Mesendoderm (in vitro differentiated cells): ENCODE measurements around the gene PCDHA12.
A peak's percentile ranks its signal among the peaks of the same experiment; 100 is the strongest.
"Not testable (repeated sequence)": the region's sequence is repeated elsewhere in the genome, so short reads cannot be mapped to it uniquely, and the experiment has no call there.

Experiments
- DNase-seq: peaks from one replicate; pipeline ENCODE4 v3.0.0; 2013
- H2AK5ac ChIP-seq: 2 replicates; pipeline ENCODE4 v1.6.1; 2013; ENCODE audit warnings: low read length, inconsistent platforms
- H2BK120ac ChIP-seq: 2 replicates; pipeline ENCODE4 v1.6.1; 2013; ENCODE audit warnings: low read depth, mild to moderate bottlenecking, low read length, moderate library complexity, mixed read lengths
- H2BK15ac ChIP-seq: replicated peaks from 2 replicates; pipeline ENCODE4 v1.6.1; 2013; ENCODE audit warnings: low read depth, mild to moderate bottlenecking, moderate library complexity
- H2BK5ac ChIP-seq: 2 replicates; pipeline ENCODE4 v1.6.1; 2013; ENCODE audit warnings: low read length, inconsistent platforms
- H3K18ac ChIP-seq: 2 replicates; pipeline ENCODE4 v1.6.1; 2013; ENCODE audit warnings: mild to moderate bottlenecking, low read length, mixed read lengths
- H3K23ac ChIP-seq: one replicate; pipeline ENCODE4 v1.6.1; 2013; ENCODE audit warnings: low read length
- H3K27ac ChIP-seq: 2 replicates; pipeline ENCODE4 v1.5.1; 2013; ENCODE audit warnings: low read depth, mild to moderate bottlenecking, inconsistent platforms, low read length, moderate library complexity
- H3K27me3 ChIP-seq: 2 replicates; pipeline ENCODE4 v1.6.1; 2013; ENCODE audit warnings: low read length, control low read depth, mild to moderate bottlenecking, inconsistent platforms; ENCODE audit not compliant: insufficient read depth, poor library complexity
- H3K36me3 ChIP-seq: 2 replicates; pipeline ENCODE4 v1.6.1; 2013; ENCODE audit warnings: low read length, inconsistent platforms; ENCODE audit not compliant: control insufficient read depth, insufficient read depth
- H3K4ac ChIP-seq: one replicate; pipeline ENCODE4 v1.6.1; 2013; ENCODE audit warnings: low read depth, mild to moderate bottlenecking, low read length, moderate library complexity
- H3K4me1 ChIP-seq: 2 replicates; pipeline ENCODE4 v1.6.1; 2013; ENCODE audit warnings: low read depth, low read length, inconsistent platforms; ENCODE audit not compliant: control insufficient read depth
- H3K4me2 ChIP-seq: 2 replicates; pipeline ENCODE4 v1.6.1; 2013; ENCODE audit warnings: low read length
- H3K4me3 ChIP-seq: 2 replicates; pipeline ENCODE4 v1.5.1; 2013; ENCODE audit warnings: mild to moderate bottlenecking, low read length
- H3K56ac ChIP-seq: one replicate; pipeline ENCODE4 v1.6.1; 2013; ENCODE audit warnings: low read length
- H3K79me1 ChIP-seq: 2 replicates; pipeline ENCODE4 v1.6.1; 2013; ENCODE audit warnings: low read length, inconsistent platforms
- H3K79me2 ChIP-seq: 2 replicates; pipeline ENCODE4 v1.6.1; 2013; ENCODE audit warnings: mild to moderate bottlenecking, low read length; ENCODE audit not compliant: control insufficient read depth, insufficient read depth
- H3K9ac ChIP-seq: 2 replicates; pipeline ENCODE4 v1.6.1; 2013; ENCODE audit warnings: low read length, inconsistent platforms
- H4K5ac ChIP-seq: one replicate; pipeline ENCODE4 v1.6.1; 2013; ENCODE audit warnings: low read length
- H4K8ac ChIP-seq: one replicate; pipeline ENCODE4 v1.6.1; 2013; ENCODE audit warnings: low read depth, mild to moderate bottlenecking, control low read depth, low read length, moderate library complexity
- WGBS: extraction: QIAGEN DNeasy Blood & Tissue Kit; methylation state at CpG from one replicate; pipeline ENCODE4 v1.1.7; 2013; ENCODE audit warnings: low lambda C conversion rate, missing lambda C conversion rate; ENCODE audit not compliant: insufficient coverage; ENCODE audit errors: extremely low coverage; 5-methylcytosine and 5-hydroxymethylcytosine counted together

Gene PCDHA12

DNA sequence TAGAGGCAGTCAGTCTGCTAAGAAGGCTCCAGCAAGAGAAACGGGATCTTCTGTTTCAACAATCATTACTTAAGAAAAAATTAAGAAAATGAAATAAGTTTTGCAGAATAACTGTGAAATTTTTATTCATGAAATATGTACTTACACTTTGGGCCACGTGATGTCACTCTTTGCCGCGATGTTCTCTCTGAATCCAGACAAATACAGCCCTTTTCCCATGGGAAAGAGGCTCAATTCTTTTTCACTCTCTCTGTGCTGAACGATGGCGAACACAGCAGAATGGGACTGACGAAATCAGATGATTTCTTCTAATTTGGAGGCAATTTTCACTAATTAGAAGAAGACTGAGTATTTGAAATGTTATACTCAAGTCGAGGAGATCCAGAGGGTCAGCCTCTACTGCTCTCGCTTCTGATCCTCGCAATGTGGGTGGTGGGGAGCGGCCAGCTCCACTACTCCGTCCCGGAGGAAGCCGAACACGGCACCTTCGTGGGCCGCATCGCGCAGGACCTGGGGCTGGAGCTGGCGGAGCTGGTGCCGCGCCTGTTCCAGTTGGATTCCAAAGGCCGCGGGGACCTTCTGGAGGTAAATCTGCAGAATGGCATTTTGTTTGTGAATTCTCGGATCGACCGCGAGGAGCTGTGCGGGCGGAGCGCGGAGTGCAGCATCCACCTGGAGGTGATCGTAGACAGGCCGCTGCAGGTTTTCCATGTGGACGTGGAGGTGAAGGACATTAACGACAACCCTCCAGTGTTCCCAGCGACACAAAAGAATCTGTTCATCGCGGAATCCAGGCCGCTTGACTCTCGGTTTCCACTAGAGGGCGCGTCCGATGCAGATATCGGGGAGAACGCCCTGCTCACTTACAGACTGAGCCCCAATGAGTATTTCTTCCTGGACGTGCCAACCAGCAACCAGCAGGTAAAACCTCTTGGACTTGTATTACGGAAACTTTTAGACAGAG, 26.7 kb upstream of the PCDHA12 start, which contains the start of gene PCDHA9:
Gene PCDHA9 (plus strand): TSS at position 244 of the 964 bp plus-strand sequence. CDS start 114 bp downstream, at position 358.
- not testable (repeated sequence) for H4K8ac ChIP-seq, H3K79me1 ChIP-seq, H3K4me2 ChIP-seq, H3K56ac ChIP-seq, H2BK15ac ChIP-seq, H3K27me3 ChIP-seq, H3K36me3 ChIP-seq, H3K9ac ChIP-seq, H3K18ac ChIP-seq, H3K79me2 ChIP-seq, H3K27ac ChIP-seq, H2AK5ac ChIP-seq, DNase-seq, H3K4ac ChIP-seq, H3K23ac ChIP-seq, H2BK5ac ChIP-seq, H3K4me3 ChIP-seq, H3K4me1 ChIP-seq, H2BK120ac ChIP-seq, H4K5ac ChIP-seq
- WGBS = no CpG with 5 or more reads among the region's 48 CpGs

DNA sequence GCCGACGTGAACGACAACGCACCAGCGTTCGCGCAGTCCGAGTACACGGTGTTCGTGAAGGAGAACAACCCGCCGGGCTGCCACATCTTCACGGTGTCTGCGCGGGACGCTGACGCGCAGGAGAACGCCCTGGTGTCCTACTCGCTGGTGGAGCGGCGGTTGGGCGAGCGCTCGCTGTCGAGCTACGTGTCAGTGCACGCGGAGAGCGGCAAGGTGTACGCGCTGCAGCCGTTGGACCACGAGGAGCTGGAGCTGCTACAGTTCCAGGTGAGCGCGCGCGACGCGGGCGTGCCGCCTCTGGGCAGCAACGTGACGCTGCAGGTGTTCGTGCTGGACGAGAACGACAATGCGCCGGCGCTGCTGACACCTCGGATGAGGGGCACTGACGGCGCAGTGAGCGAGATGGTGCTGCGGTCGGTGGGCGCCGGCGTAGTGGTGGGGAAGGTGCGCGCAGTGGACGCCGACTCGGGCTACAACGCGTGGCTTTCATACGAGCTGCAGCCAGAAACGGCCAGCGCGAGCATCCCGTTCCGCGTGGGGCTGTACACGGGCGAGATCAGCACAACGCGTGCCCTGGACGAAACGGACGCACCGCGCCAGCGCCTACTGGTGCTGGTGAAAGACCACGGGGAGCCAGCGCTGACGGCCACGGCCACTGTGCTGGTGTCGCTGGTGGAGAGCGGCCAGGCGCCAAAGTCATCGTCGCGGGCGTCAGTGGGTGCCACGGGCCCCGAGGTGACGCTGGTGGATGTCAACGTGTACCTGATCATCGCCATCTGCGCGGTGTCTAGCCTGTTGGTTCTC, 25.1 kb upstream of the PCDHA12 start:
- no CpG with 5 or more reads among the region's 101 CpGs for WGBS
- H3K27me3 ChIP-seq, H3K9ac ChIP-seq, H3K56ac ChIP-seq, H3K23ac ChIP-seq, H3K4me1 ChIP-seq, H4K8ac ChIP-seq, H2BK120ac ChIP-seq, H3K36me3 ChIP-seq, H4K5ac ChIP-seq, H3K4me3 ChIP-seq, H3K4ac ChIP-seq, H2BK15ac ChIP-seq, DNase-seq, H3K4me2 ChIP-seq, H3K18ac ChIP-seq, H2BK5ac ChIP-seq, H3K79me1 ChIP-seq, H3K79me2 ChIP-seq, H3K27ac ChIP-seq, H2AK5ac ChIP-seq: not testable (repeated sequence)

DNA sequence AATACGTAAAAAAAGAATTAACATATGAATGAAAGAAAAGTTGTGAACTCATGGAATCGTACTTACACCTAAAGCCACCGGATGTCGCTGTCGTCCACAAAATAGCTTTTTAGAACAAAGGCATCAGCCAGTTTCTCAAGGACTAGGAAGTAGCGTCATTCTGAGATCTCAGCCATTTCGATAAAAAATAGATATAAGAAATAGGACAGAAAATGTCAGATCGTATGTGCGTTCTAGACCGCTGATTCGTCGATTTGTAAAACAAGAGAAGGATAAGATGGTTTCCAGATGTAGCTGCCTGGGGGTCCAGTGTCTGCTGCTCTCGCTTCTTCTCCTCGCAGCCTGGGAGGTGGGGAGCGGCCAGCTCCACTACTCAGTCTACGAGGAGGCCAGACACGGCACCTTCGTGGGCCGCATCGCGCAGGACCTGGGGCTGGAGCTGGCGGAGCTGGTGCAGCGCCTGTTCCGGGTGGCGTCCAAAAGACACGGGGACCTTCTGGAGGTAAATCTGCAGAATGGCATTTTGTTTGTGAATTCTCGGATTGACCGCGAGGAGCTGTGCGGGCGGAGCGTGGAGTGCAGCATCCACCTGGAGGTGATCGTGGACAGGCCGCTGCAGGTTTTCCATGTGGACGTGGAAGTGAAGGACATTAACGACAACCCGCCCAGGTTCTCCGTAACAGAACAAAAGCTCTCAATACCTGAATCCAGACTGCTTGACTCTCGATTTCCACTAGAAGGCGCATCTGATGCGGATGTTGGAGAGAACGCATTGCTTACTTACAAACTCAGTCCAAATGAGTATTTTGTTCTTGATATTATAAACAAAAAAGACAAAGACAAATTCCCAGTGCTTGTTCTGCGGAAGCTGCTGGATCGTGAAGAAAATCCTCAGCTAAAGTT, 19.1 kb upstream of the PCDHA12 start, which contains the start of gene PCDHA10:
Gene PCDHA10 (plus strand): TSS at position 126 of the 903 bp plus-strand sequence. CDS start 152 bp downstream, at position 278.
- no peak within 1 kb of the TSS for H3K18ac ChIP-seq
- H2BK5ac ChIP-seq = no peak within 1 kb of the TSS
- DNase-seq = peak; percentile 59
- no peaks in the 10 kb centered on the region for H3K4me1 ChIP-seq
- no peaks in the 10 kb centered on the region for H3K79me2 ChIP-seq
- no peak within 1 kb of the TSS for H4K8ac ChIP-seq
- no peaks in the 10 kb centered on the region for H3K36me3 ChIP-seq
- no peaks in the 10 kb centered on the region for H3K27me3 ChIP-seq
- peak within 1 kb of the TSS; percentile 34 for H3K9ac ChIP-seq
- WGBS = no CpG with 5 or more reads among the region's 44 CpGs
- no peak within 1 kb of the TSS for H2BK120ac ChIP-seq
- H4K5ac ChIP-seq = no peak within 1 kb of the TSS
- no peak within 1 kb of the TSS for H3K4me3 ChIP-seq
- no peak within 1 kb of the TSS for H3K4ac ChIP-seq
- no peaks in the 10 kb centered on the region for H3K79me1 ChIP-seq
- H3K56ac ChIP-seq = peak within 1 kb of the TSS; percentile 3
- no peak within 1 kb of the TSS for H3K23ac ChIP-seq
- no peak within 1 kb of the TSS for H2BK15ac ChIP-seq
- H3K4me2 ChIP-seq = no peak within 1 kb of the TSS
- H2AK5ac ChIP-seq = no peak within 1 kb of the TSS
- no peak within 1 kb of the TSS for H3K27ac ChIP-seq

DNA sequence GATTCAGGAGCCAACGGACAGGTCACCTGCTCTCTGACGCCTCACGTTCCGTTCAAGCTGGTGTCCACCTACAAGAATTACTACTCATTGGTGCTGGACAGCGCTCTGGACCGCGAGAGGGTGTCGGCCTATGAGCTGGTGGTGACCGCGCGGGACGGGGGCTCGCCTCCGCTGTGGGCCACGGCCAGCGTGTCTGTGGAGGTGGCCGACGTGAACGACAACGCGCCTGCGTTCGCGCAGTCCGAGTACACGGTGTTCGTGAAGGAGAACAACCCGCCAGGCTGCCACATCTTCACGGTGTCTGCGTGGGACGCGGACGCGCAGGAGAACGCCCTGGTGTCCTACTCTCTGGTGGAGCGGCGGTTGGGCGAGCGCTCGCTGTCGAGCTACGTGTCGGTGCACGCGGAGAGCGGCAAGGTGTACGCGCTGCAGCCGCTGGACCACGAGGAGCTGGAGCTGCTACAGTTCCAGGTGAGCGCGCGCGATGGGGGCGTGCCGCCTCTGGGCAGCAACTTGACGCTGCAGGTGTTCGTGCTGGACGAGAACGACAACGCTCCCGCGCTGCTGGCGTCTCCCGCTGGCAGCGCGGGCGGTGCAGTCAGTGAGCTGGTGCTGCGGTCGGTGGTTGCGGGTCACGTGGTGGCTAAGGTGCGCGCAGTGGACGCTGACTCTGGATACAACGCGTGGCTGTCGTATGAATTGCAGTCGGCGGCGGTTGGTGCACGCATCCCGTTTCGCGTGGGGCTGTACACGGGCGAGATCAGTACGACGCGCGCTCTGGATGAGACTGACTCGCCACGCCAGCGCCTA, 17.7 kb upstream of the PCDHA12 start:
- Histone ChIP-seq H3K4me1 (no peaks in the 10 kb centered on the region), H3K27ac (no peak overlapping the region), H3K4me2 (no peak overlapping the region), H2BK5ac (no peak overlapping the region), H3K23ac (no peak overlapping the region), H3K79me2 (no peaks in the 10 kb centered on the region), H3K27me3 (no peaks in the 10 kb centered on the region), H3K56ac (no peak overlapping the region), H3K18ac (no peak overlapping the region), H2AK5ac (no peak overlapping the region), H3K4me3 (no peak overlapping the region), H4K8ac (no peak overlapping the region), H3K9ac (no peak overlapping the region), H3K4ac (no peak overlapping the region), H3K36me3 (no peaks in the 10 kb centered on the region), H2BK15ac (no peak overlapping the region), H4K5ac (no peak overlapping the region), H2BK120ac (no peak overlapping the region), H3K79me1 (no peaks in the 10 kb centered on the region)
- no peak for DNase-seq
- no CpG with 5 or more reads among the region's 94 CpGs for WGBS

DNA sequence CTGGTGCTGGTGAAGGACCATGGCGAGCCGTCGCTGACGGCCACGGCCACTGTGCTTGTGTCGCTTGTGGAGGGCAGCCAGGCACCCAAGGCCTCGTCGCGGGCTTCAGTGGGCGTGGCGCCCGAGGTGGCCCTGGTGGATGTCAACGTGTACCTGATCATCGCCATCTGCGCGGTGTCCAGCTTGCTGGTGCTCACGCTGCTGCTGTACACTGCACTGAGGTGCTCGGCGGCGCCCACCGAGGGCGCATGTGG, 17.2 kb upstream of the PCDHA12 start:
- Histone ChIP-seq H3K4me3 (no peak overlapping the region), H4K8ac (no peak overlapping the region)

More for the DNA sequence above, 17.2 kb upstream of the PCDHA12 start:
- H3K36me3 ChIP-seq = no peaks in the 10 kb centered on the region
- no peak overlapping the region for H3K56ac ChIP-seq
- H3K23ac ChIP-seq = no peak overlapping the region
- H3K4me2 ChIP-seq = no peak overlapping the region
- whole genome bisulfite sequencing = no CpG with 5 or more reads among the region's 22 CpGs
- H3K18ac ChIP-seq = no peak overlapping the region
- no peak overlapping the region for H3K4ac ChIP-seq
- H3K79me1 ChIP-seq = no peaks in the 10 kb centered on the region
- H3K4me1 ChIP-seq = no peaks in the 10 kb centered on the region
- H3K79me2 ChIP-seq = no peaks in the 10 kb centered on the region
- H2BK15ac ChIP-seq = no peak overlapping the region
- H3K27me3 ChIP-seq = no peaks in the 10 kb centered on the region
- no peak overlapping the region for H2AK5ac ChIP-seq
- H2BK5ac ChIP-seq = no peak overlapping the region
- no peak for DNase-seq
- H2BK120ac ChIP-seq = no peak overlapping the region
- H3K9ac ChIP-seq = no peak overlapping the region
- H3K27ac ChIP-seq = no peak overlapping the region
- H4K5ac ChIP-seq = no peak overlapping the region
